Measurements from ENCODE around the gene DNASE1. TPM values are rescaled to one million over a fixed set of nuclear protein-coding genes. Genes with fewer than 3 reads are reported as not detected.
"Not testable (repeated sequence)": the region's sequence is repeated elsewhere in the genome, so short reads cannot be mapped to it uniquely, and the experiment has no call there.

Gene DNASE1
- polyA plus RNA-seq, 2 of the 4 experiments (the other 2 are of a cell fraction): 6.3 to 7.2 TPM

GRCh38 chr16:3655030-3655395, 522 bp downstream of the DNASE1 start:
- DNase-seq (ENCODE audit: low read depth in 1 of 2, low spot score in 1 of 2) (no peak), ATAC-seq (peak in 1 of 2 experiments; percentile 5; a peak in 1 of 6 replicates), FAIRE-seq (no peak)
- CTCF ChIA-PET: interaction anchor here (0.6 to 3.0 kb wide), 10 partner anchors 8 to 599 kb away, joined by 3 to 11 read pairs (median 4); no protein-coding TSS in a partner anchor
- Histone ChIP-seq H3K9me3 (no peaks in the 10 kb centered on the region), H3K4me1 (peaks cover 6% of the 10 kb centered on the region; the same call in 1 of the 3 replicates), H3K27ac (no peak overlapping the region), H3K4me2 (no peak overlapping the region), H3K4me3 (no peak overlapping the region)
- TF ChIP-seq POLR2A (IDR thresholded peaks at IDR 0.05; ENCODE audit: low read length) (no peak), TP53 (CRISPR knock-in tag; IDR thresholded peaks at IDR 0.05) (no peak), MAX (IDR thresholded peaks at IDR 0.05) (no peak), HOXB13 (CRISPR knock-in tag; IDR thresholded peaks at IDR 0.05; ENCODE audit: low read depth) (no peak), CBX8 (IDR thresholded peaks at IDR 0.05) (no peak), KDM1A (IDR thresholded peaks at IDR 0.05; ENCODE audit: low read depth) (no peak), KDM5A (IDR thresholded peaks at IDR 0.05) (no peak), ESRRA (IDR thresholded peaks at IDR 0.05; ENCODE audit: borderline replicate concordance, low read length) (no peak), CHD2 (IDR thresholded peaks at IDR 0.05; ENCODE audit: low read length, partially characterized antibody) (no peak), RARB (CRISPR knock-in tag; IDR thresholded peaks at IDR 0.05) (no peak), PBX3 (IDR thresholded peaks at IDR 0.05) (no peak), ZNF302 (CRISPR knock-in tag; IDR thresholded peaks at IDR 0.05) (no peak), JUN (IDR thresholded peaks at IDR 0.05) (no peak), CEBPB (IDR thresholded peaks at IDR 0.05) (no peak), HDAC2 (IDR thresholded peaks at IDR 0.05) (no peak)
- TF ChIP-seq, protein P1, sequence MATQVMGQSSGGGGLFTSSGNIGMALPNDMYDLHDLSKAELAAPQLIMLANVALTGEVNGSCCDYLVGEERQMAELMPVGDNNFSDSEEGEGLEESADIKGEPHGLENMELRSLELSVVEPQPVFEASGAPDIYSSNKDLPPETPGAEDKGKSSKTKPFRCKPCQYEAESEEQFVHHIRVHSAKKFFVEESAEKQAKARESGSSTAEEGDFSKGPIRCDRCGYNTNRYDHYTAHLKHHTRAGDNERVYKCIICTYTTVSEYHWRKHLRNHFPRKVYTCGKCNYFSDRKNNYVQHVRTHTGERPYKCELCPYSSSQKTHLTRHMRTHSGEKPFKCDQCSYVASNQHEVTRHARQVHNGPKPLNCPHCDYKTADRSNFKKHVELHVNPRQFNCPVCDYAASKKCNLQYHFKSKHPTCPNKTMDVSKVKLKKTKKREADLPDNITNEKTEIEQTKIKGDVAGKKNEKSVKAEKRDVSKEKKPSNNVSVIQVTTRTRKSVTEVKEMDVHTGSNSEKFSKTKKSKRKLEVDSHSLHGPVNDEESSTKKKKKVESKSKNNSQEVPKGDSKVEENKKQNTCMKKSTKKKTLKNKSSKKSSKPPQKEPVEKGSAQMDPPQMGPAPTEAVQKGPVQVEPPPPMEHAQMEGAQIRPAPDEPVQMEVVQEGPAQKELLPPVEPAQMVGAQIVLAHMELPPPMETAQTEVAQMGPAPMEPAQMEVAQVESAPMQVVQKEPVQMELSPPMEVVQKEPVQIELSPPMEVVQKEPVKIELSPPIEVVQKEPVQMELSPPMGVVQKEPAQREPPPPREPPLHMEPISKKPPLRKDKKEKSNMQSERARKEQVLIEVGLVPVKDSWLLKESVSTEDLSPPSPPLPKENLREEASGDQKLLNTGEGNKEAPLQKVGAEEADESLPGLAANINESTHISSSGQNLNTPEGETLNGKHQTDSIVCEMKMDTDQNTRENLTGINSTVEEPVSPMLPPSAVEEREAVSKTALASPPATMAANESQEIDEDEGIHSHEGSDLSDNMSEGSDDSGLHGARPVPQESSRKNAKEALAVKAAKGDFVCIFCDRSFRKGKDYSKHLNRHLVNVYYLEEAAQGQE (IDR thresholded peaks at IDR 0.05): no peak
- TF ChIP-seq, protein P2, sequence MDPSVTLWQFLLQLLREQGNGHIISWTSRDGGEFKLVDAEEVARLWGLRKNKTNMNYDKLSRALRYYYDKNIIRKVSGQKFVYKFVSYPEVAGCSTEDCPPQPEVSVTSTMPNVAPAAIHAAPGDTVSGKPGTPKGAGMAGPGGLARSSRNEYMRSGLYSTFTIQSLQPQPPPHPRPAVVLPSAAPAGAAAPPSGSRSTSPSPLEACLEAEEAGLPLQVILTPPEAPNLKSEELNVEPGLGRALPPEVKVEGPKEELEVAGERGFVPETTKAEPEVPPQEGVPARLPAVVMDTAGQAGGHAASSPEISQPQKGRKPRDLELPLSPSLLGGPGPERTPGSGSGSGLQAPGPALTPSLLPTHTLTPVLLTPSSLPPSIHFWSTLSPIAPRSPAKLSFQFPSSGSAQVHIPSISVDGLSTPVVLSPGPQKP (IDR thresholded peaks at IDR 0.05; ENCODE audit: low read depth, low read length): no peak
- TF ChIP-seq, protein P3, sequence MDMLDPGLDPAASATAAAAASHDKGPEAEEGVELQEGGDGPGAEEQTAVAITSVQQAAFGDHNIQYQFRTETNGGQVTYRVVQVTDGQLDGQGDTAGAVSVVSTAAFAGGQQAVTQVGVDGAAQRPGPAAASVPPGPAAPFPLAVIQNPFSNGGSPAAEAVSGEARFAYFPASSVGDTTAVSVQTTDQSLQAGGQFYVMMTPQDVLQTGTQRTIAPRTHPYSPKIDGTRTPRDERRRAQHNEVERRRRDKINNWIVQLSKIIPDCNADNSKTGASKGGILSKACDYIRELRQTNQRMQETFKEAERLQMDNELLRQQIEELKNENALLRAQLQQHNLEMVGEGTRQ (IDR thresholded peaks at IDR 0.05): no peak
- POLR2A ChIA-PET: no interaction called here
- WGBS (ENCODE audit: missing lambda C conversion rate): 95% methylated on average over 11 of the region's 12 CpGs

DNA sequence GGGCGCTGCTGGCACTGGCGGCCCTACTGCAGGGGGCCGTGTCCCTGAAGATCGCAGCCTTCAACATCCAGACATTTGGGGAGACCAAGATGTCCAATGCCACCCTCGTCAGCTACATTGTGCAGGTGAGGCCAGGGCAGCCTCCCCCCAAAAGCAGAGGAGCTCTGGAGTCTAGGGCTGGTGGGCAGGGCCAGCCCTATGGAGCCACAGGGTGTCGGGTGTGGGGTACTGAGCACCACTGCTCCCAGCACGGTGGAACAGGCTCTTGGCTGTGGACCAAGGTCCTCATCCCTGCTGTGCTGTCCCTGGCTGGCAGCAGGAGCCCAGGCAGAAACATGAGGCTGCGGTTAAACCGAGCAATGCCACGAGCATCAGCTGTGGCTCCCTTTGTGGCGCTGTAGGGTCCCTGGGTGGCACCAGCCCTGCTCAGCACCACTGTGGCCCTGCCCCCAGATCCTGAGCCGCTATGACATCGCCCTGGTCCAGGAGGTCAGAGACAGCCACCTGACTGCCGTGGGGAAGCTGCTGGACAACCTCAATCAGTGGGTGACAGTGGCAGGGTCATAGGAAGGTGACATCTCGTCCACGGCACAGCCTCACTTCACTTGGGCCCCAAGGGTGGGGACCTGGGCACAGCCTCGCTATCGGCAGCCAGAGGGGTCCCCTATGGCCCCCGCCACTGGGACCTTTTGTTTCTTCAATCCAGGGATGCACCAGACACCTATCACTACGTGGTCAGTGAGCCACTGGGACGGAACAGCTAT, 1.1 kb downstream of the DNASE1 start:
- 97% methylated on average over 6 of the region's 21 CpGs for WGBS (ENCODE audit: missing lambda C conversion rate)
- no peak overlapping the region for H3K4me2 ChIP-seq
- H3K4me3 ChIP-seq: no peak overlapping the region
- ATAC-seq (peak in 1 of 2 experiments; percentile 11; a peak in 3 of 6 replicates), FAIRE-seq (no peak), DNase-seq (ENCODE audit: low read depth in 1 of 2, low spot score in 1 of 2) (no peak)
- H3K9me3 ChIP-seq: no peaks in the 10 kb centered on the region
- ChIA-PET CTCF (interaction anchor here (1.0 to 3.0 kb wide), 8 partner anchors 9 to 598 kb away, joined by 3 to 11 read pairs (median 4); no protein-coding TSS in a partner anchor), POLR2A (no interaction called here)
- TF ChIP-seq NPAS2 (CRISPR knock-in tag; IDR thresholded peaks at IDR 0.05; ENCODE audit: borderline replicate concordance) (no peak), CHD2 (IDR thresholded peaks at IDR 0.05; ENCODE audit: low read length, partially characterized antibody) (no peak), TFCP2L1 (CRISPR knock-in tag; IDR thresholded peaks at IDR 0.05) (no peak), HEYL (CRISPR knock-in tag; IDR thresholded peaks at IDR 0.05) (no peak), NR3C1 (IDR thresholded peaks at IDR 0.05) (no peak), ZFP36 (IDR thresholded peaks at IDR 0.05; ENCODE audit: borderline replicate concordance, partially characterized antibody) (no peak)
- H3K4me1 ChIP-seq: peaks cover 6% of the 10 kb centered on the region; the same call in 1 of the 3 replicates
- H3K27ac ChIP-seq: no peak overlapping the region

DNA sequence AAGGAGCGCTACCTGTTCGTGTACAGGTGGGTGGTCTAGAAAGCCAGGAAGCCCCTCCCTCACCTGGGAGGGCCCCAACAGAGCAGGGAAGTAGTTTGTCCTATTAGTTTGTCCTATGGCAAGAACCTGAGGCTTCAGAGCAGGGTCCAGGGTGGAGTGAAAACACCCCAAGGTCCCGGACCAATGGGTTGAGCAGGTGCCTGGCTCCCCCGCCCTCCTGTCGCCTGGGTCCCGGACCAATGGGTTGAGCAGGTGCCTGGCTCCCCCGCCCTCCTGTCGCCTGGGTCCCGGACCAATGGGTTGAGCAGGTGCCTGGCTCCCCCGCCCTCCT, 1.6 kb downstream of the DNASE1 start:
- not testable (repeated sequence) for ATAC-seq, FAIRE-seq

More for the DNA sequence above, 1.6 kb downstream of the DNASE1 start:
- H3K4me3 ChIP-seq; H3K4me2 ChIP-seq; DNase-seq (ENCODE audit: low read depth in 1 of 2, low spot score in 1 of 2); H3K4me1 ChIP-seq; POLR2A ChIA-PET; H3K27ac ChIP-seq; H3K9me3 ChIP-seq: not testable (repeated sequence)
- CTCF ChIA-PET: interaction anchor here (1.5 to 3.0 kb wide), 2 partner anchors 8 to 19 kb away, joined by 4 to 11 read pairs; no protein-coding TSS in a partner anchor
- WGBS (ENCODE audit: missing lambda C conversion rate): 100% methylated on average over 2 of the region's 10 CpGs
